Mesenchymal stem cell (in vitro differentiated cells and primary cell): ENCODE results near the gene AOPEP.

ENCODE experiments used
- DNase-seq: peaks from one replicate; pipeline ENCODE4 v3.0.0-alpha.2; 2013
- H2AFZ ChIP-seq: one replicate; pipeline ENCODE4 v1.6.1; 2013; ENCODE audit warnings: low read depth, mild to moderate bottlenecking, control low read depth, inconsistent platforms, low read length, moderate library complexity
- H2AK5ac ChIP-seq: 2 replicates; pipeline ENCODE4 v1.6.1; 2013; ENCODE audit warnings: low read length, moderate library complexity, mild to moderate bottlenecking, inconsistent platforms; ENCODE audit not compliant: severe bottlenecking
- H2BK120ac ChIP-seq: one replicate; pipeline ENCODE4 v1.6.1; 2013; ENCODE audit warnings: low read depth, mild to moderate bottlenecking, inconsistent platforms, low read length, moderate library complexity
- H2BK12ac ChIP-seq, 2 experiments: one replicate each; pipeline ENCODE4 v1.6.1; 2013; ENCODE audit warnings: inconsistent platforms in 2 of 2, low read length in 2 of 2, mild to moderate bottlenecking in 2 of 2, moderate library complexity in 2 of 2, control low read depth in 1 of 2
- H2BK15ac ChIP-seq: one replicate; pipeline ENCODE4 v1.6.1; 2013; ENCODE audit warnings: mild to moderate bottlenecking, low read depth, inconsistent platforms; ENCODE audit not compliant: poor library complexity, severe bottlenecking
- H2BK5ac ChIP-seq: 2 replicates; pipeline ENCODE4 v1.6.1; 2013; ENCODE audit warnings: low read depth, mild to moderate bottlenecking, low read length, control low read depth, inconsistent platforms; ENCODE audit not compliant: poor library complexity, severe bottlenecking
- H3K14ac ChIP-seq, 2 experiments: one replicate each; pipeline ENCODE4 v1.6.1; 2013; ENCODE audit warnings: inconsistent platforms in 2 of 2, low read length in 2 of 2, control low read depth in 1 of 2, mild to moderate bottlenecking in 1 of 2, moderate library complexity in 1 of 2
- H3K18ac ChIP-seq, 2 experiments: one replicate each; pipeline ENCODE4 v1.6.1; 2013; ENCODE audit warnings: inconsistent platforms in 2 of 2, low read length in 2 of 2, control low read depth in 1 of 2, low read depth in 1 of 2, mild to moderate bottlenecking in 1 of 2
- H3K23ac ChIP-seq, 2 experiments: one replicate each; pipeline ENCODE4 v1.6.1; 2013; ENCODE audit warnings: inconsistent platforms in 2 of 2, low read length in 2 of 2, mild to moderate bottlenecking in 2 of 2, moderate library complexity in 2 of 2, control low read depth in 1 of 2
- H3K27ac ChIP-seq: 2 replicates; pipeline ENCODE4 v1.5.1; 2013; ENCODE audit warnings: mild to moderate bottlenecking, moderate library complexity, low read length, control low read depth, inconsistent platforms; ENCODE audit not compliant: poor library complexity, severe bottlenecking
- H3K27me3 ChIP-seq, 2 experiments: 2 replicates each; pipeline versions ENCODE4 v1.6.1 to v1.7.0; 2013; ENCODE audit warnings: low read length in 2 of 2, mild to moderate bottlenecking in 2 of 2, moderate library complexity in 2 of 2, control low read depth in 1 of 2, inconsistent platforms in 1 of 2; ENCODE audit not compliant: control insufficient read depth in 1 of 2, insufficient read depth in 1 of 2
- H3K36me3 ChIP-seq, 2 experiments: 2 replicates each; pipeline versions ENCODE4 v1.6.1 to v1.7.0; 2013; ENCODE audit warnings: low read length in 2 of 2, control low read depth in 1 of 2, inconsistent platforms in 1 of 2, low read depth in 1 of 2, mild to moderate bottlenecking in 1 of 2; ENCODE audit not compliant: insufficient read depth in 2 of 2, control insufficient read depth in 1 of 2
- H3K4ac ChIP-seq, 2 experiments: one replicate each; pipeline ENCODE4 v1.6.1; 2013; ENCODE audit warnings: inconsistent platforms in 2 of 2, low read length in 2 of 2, mild to moderate bottlenecking in 2 of 2, moderate library complexity in 2 of 2, control low read depth in 1 of 2, low read depth in 1 of 2
- H3K4me1 ChIP-seq: 2 replicates; pipeline ENCODE4 v1.6.1; 2013; ENCODE audit warnings: low read depth, low read length, control low read depth; ENCODE audit not compliant: control insufficient read depth, insufficient read depth
- H3K4me2 ChIP-seq: 2 replicates; pipeline ENCODE4 v1.6.1; 2013; ENCODE audit warnings: low read length, mild to moderate bottlenecking, inconsistent platforms; ENCODE audit not compliant: poor library complexity, severe bottlenecking
- H3K4me3 ChIP-seq, 2 experiments: 2 replicates each; pipeline versions ENCODE4 v1.5.1 to v1.7.0; 2013; ENCODE audit warnings: low read length in 2 of 2, mild to moderate bottlenecking in 2 of 2, control low read depth in 1 of 2, low read depth in 1 of 2; ENCODE audit not compliant: insufficient read depth in 1 of 2
- H3K79me1 ChIP-seq: replicated peaks from 2 replicates; pipeline ENCODE4 v1.6.1; 2013; ENCODE audit warnings: mild to moderate bottlenecking, control low read depth, low read length, inconsistent platforms; ENCODE audit not compliant: poor library complexity, severe bottlenecking
- H3K9ac ChIP-seq: 2 replicates; pipeline ENCODE4 v1.7.0; 2013; ENCODE audit warnings: mild to moderate bottlenecking, low read length, moderate library complexity
- H3K9me3 ChIP-seq: 2 replicates; pipeline ENCODE4 v1.7.0; 2013; ENCODE audit warnings: mild to moderate bottlenecking, low read length; ENCODE audit not compliant: control insufficient read depth
- H4K8ac ChIP-seq: one replicate; pipeline ENCODE4 v1.6.1; 2013; ENCODE audit warnings: inconsistent platforms, mild to moderate bottlenecking, low read length, moderate library complexity
- H4K91ac ChIP-seq: one replicate; pipeline ENCODE4 v1.6.1; 2013; ENCODE audit warnings: mild to moderate bottlenecking, low read length, inconsistent platforms
- WGBS: methylation state at CpG from one replicate; pipeline ENCODE4 v1.1.7; 2013; ENCODE audit warnings: mixed read lengths; 5-methylcytosine and 5-hydroxymethylcytosine counted together

The AOPEP gene

GRCh38 chr9:95021166-95021886, 294.8 kb downstream of the AOPEP start:
- H3K9ac ChIP-seq, result no peak overlapping the region
- H3K14ac ChIP-seq, result no peak overlapping the region
- no peak overlapping the region for H3K4me2 ChIP-seq
- peaks cover 26 to 41% of the 10 kb centered on the region in 2 experiments for H3K36me3 ChIP-seq
- no peak overlapping the region for H4K8ac ChIP-seq
- WGBS, result 97% methylated on average over 7 of the region's 7 CpGs
- no peak overlapping the region for H3K18ac ChIP-seq
- no peak for DNase-seq
- H2BK5ac ChIP-seq, result no peak overlapping the region
- H3K9me3 ChIP-seq, result no peaks in the 10 kb centered on the region
- no peaks in the 10 kb centered on the region for H3K27me3 ChIP-seq
- no peak overlapping the region for H3K4me3 ChIP-seq
- H2AFZ ChIP-seq, result no peak overlapping the region
- H2BK120ac ChIP-seq, result no peak overlapping the region
- H3K4ac ChIP-seq, result no peak overlapping the region
- no peak overlapping the region for H2BK15ac ChIP-seq
- H3K27ac ChIP-seq, result peak overlapping the region; percentile 41
- peak overlapping the region; percentile 65 for H2AK5ac ChIP-seq
- H3K79me1 ChIP-seq, result peaks cover 3% of the 10 kb centered on the region
- no peak overlapping the region for H2BK12ac ChIP-seq
- H3K4me1 ChIP-seq, result peaks cover 27% of the 10 kb centered on the region
- no peak overlapping the region for H3K23ac ChIP-seq
- peak overlapping the region; percentile 6 for H4K91ac ChIP-seq

- Histone ChIP-seq H2AK5ac (peak overlapping the region; percentile 76), H2BK5ac (peak overlapping the region; percentile 39), H3K18ac (peak overlapping the region in 1 of 2 experiments; percentile 31), H2AFZ (no peak overlapping the region), H2BK15ac (no peak overlapping the region), H3K9me3 (no peaks in the 10 kb centered on the region), H2BK120ac (no peak overlapping the region), H3K4me2 (peak overlapping the region; percentile 4), H3K9ac (no peak overlapping the region), H3K27me3 (no peaks in the 10 kb centered on the region), H3K4ac (no peak overlapping the region), H3K79me1 (peaks cover 3% of the 10 kb centered on the region), H4K91ac (no peak overlapping the region), H3K4me3 (no peak overlapping the region), H4K8ac (no peak overlapping the region), H3K4me1 (peaks cover 28% of the 10 kb centered on the region), H2BK12ac (no peak overlapping the region), H3K27ac (peak overlapping the region; percentile 97), H3K14ac (no peak overlapping the region), H3K23ac (no peak overlapping the region), H3K36me3 (peaks cover 22 to 30% of the 10 kb centered on the region in 2 experiments)
- DNase-seq, result no peak
- WGBS, result 94% methylated on average over 5 of the region's 5 CpGs
Measured at GRCh38 chr9:95022657-95023056, 296.2 kb downstream of the AOPEP start.

- H3K4me1 ChIP-seq, result peaks cover 31% of the 10 kb centered on the region
- H3K79me1 ChIP-seq, result peaks cover 3% of the 10 kb centered on the region
- H3K9ac ChIP-seq, result peak overlapping the region; percentile 62
- H3K4me3 ChIP-seq, result no peak overlapping the region
- H2BK5ac ChIP-seq, result peak overlapping the region; percentile 84
- peak overlapping the region; percentile 19 for H4K8ac ChIP-seq
- H3K4ac ChIP-seq, result peak overlapping the region in 1 of 2 experiments; percentile 40
- peak overlapping the region; percentile 50 for H2AK5ac ChIP-seq
- WGBS, result 50% methylated on average over 9 of the region's 9 CpGs
- peak; percentile 82 for DNase-seq
- no peak overlapping the region for H3K23ac ChIP-seq
- H2BK12ac ChIP-seq, result peak overlapping the region in 1 of 2 experiments; percentile 70
- no peak overlapping the region for H3K14ac ChIP-seq
- peak overlapping the region; percentile 63 to 67 for H3K18ac ChIP-seq
- H3K27ac ChIP-seq, result peak overlapping the region; percentile 97
- peak overlapping the region; percentile 46 for H3K4me2 ChIP-seq
- peak overlapping the region; percentile 60 for H2BK15ac ChIP-seq
- peaks cover 25 to 27% of the 10 kb centered on the region in 2 experiments for H3K36me3 ChIP-seq
- H3K27me3 ChIP-seq, result no peaks in the 10 kb centered on the region
- no peak overlapping the region for H2AFZ ChIP-seq
- no peak overlapping the region for H4K91ac ChIP-seq
- no peaks in the 10 kb centered on the region for H3K9me3 ChIP-seq
- H2BK120ac ChIP-seq, result no peak overlapping the region
Measured at GRCh38 chr9:95023217-95024003, 296.9 kb downstream of the AOPEP start.

- H3K9ac ChIP-seq, result peak overlapping the region; percentile 62
- H3K9me3 ChIP-seq, result no peaks in the 10 kb centered on the region
- H3K18ac ChIP-seq, result peak overlapping the region in 1 of 2 experiments; percentile 95
- peak overlapping the region in 1 of 2 experiments; percentile 95 for H3K4ac ChIP-seq
- peak overlapping the region; percentile 84 for H4K91ac ChIP-seq
- no peak for DNase-seq
- no peak overlapping the region for H3K4me3 ChIP-seq
- peak overlapping the region; percentile 97 for H3K27ac ChIP-seq
- H3K14ac ChIP-seq, result peak overlapping the region in 1 of 2 experiments; percentile 37
- peaks cover 26 to 32% of the 10 kb centered on the region in 2 experiments for H3K36me3 ChIP-seq
- H3K4me2 ChIP-seq, result peak overlapping the region; percentile 36
- peak overlapping the region; percentile 100 for H2AK5ac ChIP-seq
- H2BK15ac ChIP-seq, result no peak overlapping the region
- peak overlapping the region; percentile 16 for H4K8ac ChIP-seq
- peak overlapping the region; percentile 84 for H2BK5ac ChIP-seq
- peak overlapping the region in 1 of 2 experiments; percentile 73 for H2BK12ac ChIP-seq
- H3K23ac ChIP-seq, result peak overlapping the region in 1 of 2 experiments; percentile 96
- WGBS, result 75% methylated on average over 12 of the region's 12 CpGs
- H3K27me3 ChIP-seq, result no peaks in the 10 kb centered on the region
- H2AFZ ChIP-seq, result no peak overlapping the region
- peaks cover 32% of the 10 kb centered on the region for H3K4me1 ChIP-seq
- H3K79me1 ChIP-seq, result peaks cover 3% of the 10 kb centered on the region
- H2BK120ac ChIP-seq, result no peak overlapping the region
Measured at GRCh38 chr9:95024097-95024671, 297.7 kb downstream of the AOPEP start.
